ENCODE data around the gene SOX8. TPM values are rescaled to one million over a fixed set of nuclear protein-coding genes. Genes with fewer than 3 reads are reported as not detected.
"Not testable (repeated sequence)": the region's sequence is repeated elsewhere in the genome, so short reads cannot be mapped to it uniquely, and the experiment has no call there.

SOX8 gene
- total and polyA plus RNA-seq, 10 of the 15 experiments (the other 5 are each of a cell fraction or from before 2014, with no cell fraction given), result not detected

GRCh38 chr16:950733-951573, 30.6 kb upstream of the SOX8 start:
- DNase-seq (ENCODE audit: low read depth, low spot score); H3K27ac ChIP-seq (ENCODE audit: control insufficient read depth, insufficient read depth); H3K27me3 ChIP-seq (replicated peaks in 1 of 2; ENCODE audit: control insufficient read depth in 2 of 2, insufficient read depth in 2 of 2, low read length in 1 of 2); POLR2A ChIA-PET; H3K79me2 ChIP-seq (ENCODE audit: control insufficient read depth, insufficient read depth, low read length); RAD21 ChIA-PET (ENCODE audit: unreplicated experiment); in situ Hi-C loops (cut with MboI); H3K4me3 ChIP-seq; H2AFZ ChIP-seq (ENCODE audit: control insufficient read depth, low read depth, low read length); H3K9ac ChIP-seq (ENCODE audit: control insufficient read depth, insufficient read depth, low read length); H3K4me1 ChIP-seq (ENCODE audit: control insufficient read depth, insufficient read depth, low read length); H3K9me3 ChIP-seq (replicated peaks; ENCODE audit: control insufficient read depth, insufficient read depth, low read length); H3K36me3 ChIP-seq (ENCODE audit: control insufficient read depth in 2 of 2, insufficient read depth in 2 of 2, low read length in 1 of 2); BruUV-seq (replicated peaks); SMC1A ChIA-PET (ENCODE audit: uncharacterized antibody, unreplicated experiment); CTCF ChIA-PET; ATAC-seq; intact Hi-C loops (cut with micrococcal nuclease; ENCODE audit: unreplicated experiment); H4K20me1 ChIP-seq (ENCODE audit: control insufficient read depth, insufficient read depth); H3K4me2 ChIP-seq (ENCODE audit: control insufficient read depth, insufficient read depth); FAIRE-seq: not testable (repeated sequence)
- 68% methylated on average over 27 of the region's 27 CpGs for WGBS (ENCODE audit: insufficient coverage, insufficient replicate concordance, low lambda C conversion rate, missing lambda C conversion rate)

GRCh38 chr16:951660-952301, 29.8 kb upstream of the SOX8 start:
- FAIRE-seq, result no peak
- RAD21 ChIA-PET (ENCODE audit: unreplicated experiment), result no interaction called here
- no peak overlapping the region for H3K9ac ChIP-seq (ENCODE audit: control insufficient read depth, insufficient read depth, low read length)

More at GRCh38 chr16:951660-952301, 29.8 kb upstream of the SOX8 start:
- Histone ChIP-seq H3K27ac (ENCODE audit: control insufficient read depth, insufficient read depth) (no peak overlapping the region), H4K20me1 (ENCODE audit: control insufficient read depth, insufficient read depth) (no peaks in the 10 kb centered on the region), H3K27me3 (replicated peaks in 1 of 2; ENCODE audit: control insufficient read depth in 2 of 2, insufficient read depth in 2 of 2, low read length in 1 of 2) (no peaks in the 10 kb centered on the region), H3K4me2 (ENCODE audit: control insufficient read depth, insufficient read depth) (no peak overlapping the region), H3K9me3 (replicated peaks; ENCODE audit: control insufficient read depth, insufficient read depth, low read length) (no peaks in the 10 kb centered on the region; the same call in 2 of the 3 replicates), H3K4me3 (no peak overlapping the region), H2AFZ (ENCODE audit: control insufficient read depth, low read depth, low read length) (no peak overlapping the region), H3K79me2 (ENCODE audit: control insufficient read depth, insufficient read depth, low read length) (no peaks in the 10 kb centered on the region), H3K4me1 (ENCODE audit: control insufficient read depth, insufficient read depth, low read length) (no peaks in the 10 kb centered on the region), H3K36me3 (ENCODE audit: control insufficient read depth in 2 of 2, insufficient read depth in 2 of 2, low read length in 1 of 2) (no peaks in the 10 kb centered on the region)
- ChIA-PET CTCF (no interaction called here), SMC1A (ENCODE audit: uncharacterized antibody, unreplicated experiment) (no interaction called here), POLR2A (no interaction called here)
- DNase-seq (ENCODE audit: low read depth, low spot score) (no peak), ATAC-seq (no peak)
- in situ Hi-C loops (cut with MboI) (no loop called here), intact Hi-C loops (cut with micrococcal nuclease; ENCODE audit: unreplicated experiment) (no loop called here)
- no TSS peak for BruUV-seq (replicated peaks)
- no peak for TF ChIP-seq CHD2 (IDR thresholded peaks at IDR 0.05; ENCODE audit: borderline replicate concordance, low read depth, low read length)
- TF ChIP-seq, protein P1, sequence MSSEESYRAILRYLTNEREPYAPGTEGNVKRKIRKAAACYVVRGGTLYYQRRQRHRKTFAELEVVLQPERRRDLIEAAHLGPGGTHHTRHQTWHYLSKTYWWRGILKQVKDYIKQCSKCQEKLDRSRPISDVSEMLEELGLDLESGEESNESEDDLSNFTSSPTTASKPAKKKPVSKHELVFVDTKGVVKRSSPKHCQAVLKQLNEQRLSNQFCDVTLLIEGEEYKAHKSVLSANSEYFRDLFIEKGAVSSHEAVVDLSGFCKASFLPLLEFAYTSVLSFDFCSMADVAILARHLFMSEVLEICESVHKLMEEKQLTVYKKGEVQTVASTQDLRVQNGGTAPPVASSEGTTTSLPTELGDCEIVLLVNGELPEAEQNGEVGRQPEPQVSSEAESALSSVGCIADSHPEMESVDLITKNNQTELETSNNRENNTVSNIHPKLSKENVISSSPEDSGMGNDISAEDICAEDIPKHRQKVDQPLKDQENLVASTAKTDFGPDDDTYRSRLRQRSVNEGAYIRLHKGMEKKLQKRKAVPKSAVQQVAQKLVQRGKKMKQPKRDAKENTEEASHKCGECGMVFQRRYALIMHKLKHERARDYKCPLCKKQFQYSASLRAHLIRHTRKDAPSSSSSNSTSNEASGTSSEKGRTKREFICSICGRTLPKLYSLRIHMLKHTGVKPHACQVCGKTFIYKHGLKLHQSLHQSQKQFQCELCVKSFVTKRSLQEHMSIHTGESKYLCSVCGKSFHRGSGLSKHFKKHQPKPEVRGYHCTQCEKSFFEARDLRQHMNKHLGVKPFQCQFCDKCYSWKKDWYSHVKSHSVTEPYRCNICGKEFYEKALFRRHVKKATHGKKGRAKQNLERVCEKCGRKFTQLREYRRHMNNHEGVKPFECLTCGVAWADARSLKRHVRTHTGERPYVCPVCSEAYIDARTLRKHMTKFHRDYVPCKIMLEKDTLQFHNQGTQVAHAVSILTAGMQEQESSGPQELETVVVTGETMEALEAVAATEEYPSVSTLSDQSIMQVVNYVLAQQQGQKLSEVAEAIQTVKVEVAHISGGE (CRISPR knock-in tag; IDR thresholded peaks at IDR 0.05), result no peak
- 70% methylated on average over 19 of the region's 22 CpGs for WGBS (ENCODE audit: insufficient coverage, insufficient replicate concordance, low lambda C conversion rate, missing lambda C conversion rate)

All from GM12878 (cell line).